HL-60 (cell line): Measurements from ENCODE around the gene STIMATE.

Experiments used
- DNase-seq, 2 experiments: peaks; one replicate each; pipeline ENCODE4 v3.0.0-alpha.2; 2010 to 2020; ENCODE audit warnings: low read depth in 1 of 2, low spot score in 1 of 2
- H3K27ac ChIP-seq: fragments of 250-450 bp; sonication (Bioruptor Pico); replicated peaks from 2 replicates; pipeline ENCODE4 v1.5.1; 2020; ENCODE audit warnings: mild to moderate bottlenecking, moderate library complexity
- H3K27me3 ChIP-seq: fragments of 250-450 bp; sonication (Bioruptor Pico); 2 replicates; pipeline ENCODE4 v1.5.1; 2021; ENCODE audit warnings: mild to moderate bottlenecking, moderate library complexity; ENCODE audit not compliant: insufficient read depth, poor library complexity, severe bottlenecking
- H3K4me3 ChIP-seq: replicated peaks from 2 replicates; pipeline ENCODE4 v1.5.1; 2011; ENCODE audit warnings: mild to moderate bottlenecking, control low read depth, low read length; ENCODE audit not compliant: insufficient read depth
- GABPA ChIP-seq: IDR thresholded peaks from 2 replicates; pipeline ENCODE4 v1.6.1; 2012; ENCODE audit warnings: low read depth
- POLR2AphosphoS5 ChIP-seq: IDR thresholded peaks from 2 replicates; pipeline ENCODE4 v1.6.1; 2012; ENCODE audit warnings: low read depth
- SPI1 ChIP-seq: IDR thresholded peaks from 2 replicates; pipeline ENCODE4 v1.6.1; 2012; ENCODE audit warnings: low read depth, mild to moderate bottlenecking, borderline replicate concordance
- TF ChIP-seq, protein P1 (sequence below): IDR thresholded peaks from 2 replicates; pipeline ENCODE4 v1.6.1; 2012; ENCODE audit warnings: low read depth; ENCODE audit not compliant: insufficient replicate concordance
- TF ChIP-seq, protein P2 (sequence below): IDR thresholded peaks from one replicate; pipeline ENCODE4 v1.5.1; 2011; ENCODE audit warnings: low read length, control low read depth, inconsistent platforms; ENCODE audit not compliant: insufficient read depth

STIMATE gene

GRCh38 chr3:52842424-52842823 lies 54.9 kb downstream of the STIMATE start:
- DNase-seq, result peak in 1 of 2 experiments; percentile 72
- H3K27me3 ChIP-seq, result no peaks in the 10 kb centered on the region

GRCh38 chr3:52841981-52842340 lies 55.4 kb downstream of the STIMATE start:
- TF ChIP-seq, protein P1, sequence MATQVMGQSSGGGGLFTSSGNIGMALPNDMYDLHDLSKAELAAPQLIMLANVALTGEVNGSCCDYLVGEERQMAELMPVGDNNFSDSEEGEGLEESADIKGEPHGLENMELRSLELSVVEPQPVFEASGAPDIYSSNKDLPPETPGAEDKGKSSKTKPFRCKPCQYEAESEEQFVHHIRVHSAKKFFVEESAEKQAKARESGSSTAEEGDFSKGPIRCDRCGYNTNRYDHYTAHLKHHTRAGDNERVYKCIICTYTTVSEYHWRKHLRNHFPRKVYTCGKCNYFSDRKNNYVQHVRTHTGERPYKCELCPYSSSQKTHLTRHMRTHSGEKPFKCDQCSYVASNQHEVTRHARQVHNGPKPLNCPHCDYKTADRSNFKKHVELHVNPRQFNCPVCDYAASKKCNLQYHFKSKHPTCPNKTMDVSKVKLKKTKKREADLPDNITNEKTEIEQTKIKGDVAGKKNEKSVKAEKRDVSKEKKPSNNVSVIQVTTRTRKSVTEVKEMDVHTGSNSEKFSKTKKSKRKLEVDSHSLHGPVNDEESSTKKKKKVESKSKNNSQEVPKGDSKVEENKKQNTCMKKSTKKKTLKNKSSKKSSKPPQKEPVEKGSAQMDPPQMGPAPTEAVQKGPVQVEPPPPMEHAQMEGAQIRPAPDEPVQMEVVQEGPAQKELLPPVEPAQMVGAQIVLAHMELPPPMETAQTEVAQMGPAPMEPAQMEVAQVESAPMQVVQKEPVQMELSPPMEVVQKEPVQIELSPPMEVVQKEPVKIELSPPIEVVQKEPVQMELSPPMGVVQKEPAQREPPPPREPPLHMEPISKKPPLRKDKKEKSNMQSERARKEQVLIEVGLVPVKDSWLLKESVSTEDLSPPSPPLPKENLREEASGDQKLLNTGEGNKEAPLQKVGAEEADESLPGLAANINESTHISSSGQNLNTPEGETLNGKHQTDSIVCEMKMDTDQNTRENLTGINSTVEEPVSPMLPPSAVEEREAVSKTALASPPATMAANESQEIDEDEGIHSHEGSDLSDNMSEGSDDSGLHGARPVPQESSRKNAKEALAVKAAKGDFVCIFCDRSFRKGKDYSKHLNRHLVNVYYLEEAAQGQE, result no peak
- no peak for TF ChIP-seq POLR2AphosphoS5
- no peak for TF ChIP-seq GABPA
- TF ChIP-seq SPI1, result no peak
- TF ChIP-seq, protein P2, sequence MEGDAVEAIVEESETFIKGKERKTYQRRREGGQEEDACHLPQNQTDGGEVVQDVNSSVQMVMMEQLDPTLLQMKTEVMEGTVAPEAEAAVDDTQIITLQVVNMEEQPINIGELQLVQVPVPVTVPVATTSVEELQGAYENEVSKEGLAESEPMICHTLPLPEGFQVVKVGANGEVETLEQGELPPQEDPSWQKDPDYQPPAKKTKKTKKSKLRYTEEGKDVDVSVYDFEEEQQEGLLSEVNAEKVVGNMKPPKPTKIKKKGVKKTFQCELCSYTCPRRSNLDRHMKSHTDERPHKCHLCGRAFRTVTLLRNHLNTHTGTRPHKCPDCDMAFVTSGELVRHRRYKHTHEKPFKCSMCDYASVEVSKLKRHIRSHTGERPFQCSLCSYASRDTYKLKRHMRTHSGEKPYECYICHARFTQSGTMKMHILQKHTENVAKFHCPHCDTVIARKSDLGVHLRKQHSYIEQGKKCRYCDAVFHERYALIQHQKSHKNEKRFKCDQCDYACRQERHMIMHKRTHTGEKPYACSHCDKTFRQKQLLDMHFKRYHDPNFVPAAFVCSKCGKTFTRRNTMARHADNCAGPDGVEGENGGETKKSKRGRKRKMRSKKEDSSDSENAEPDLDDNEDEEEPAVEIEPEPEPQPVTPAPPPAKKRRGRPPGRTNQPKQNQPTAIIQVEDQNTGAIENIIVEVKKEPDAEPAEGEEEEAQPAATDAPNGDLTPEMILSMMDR, result no peak
- no peak for DNase-seq
- H3K27me3 ChIP-seq, result no peaks in the 10 kb centered on the region
- H3K27ac ChIP-seq, result peak overlapping the region; percentile 78
- no peak overlapping the region for H3K4me3 ChIP-seq

More at GRCh38 chr3:52842424-52842823, 54.9 kb downstream of the STIMATE start:
- no peak overlapping the region for H3K4me3 ChIP-seq
- TF ChIP-seq GABPA (no peak), SPI1 (peak; percentile 76)
- peak overlapping the region; percentile 78 for H3K27ac ChIP-seq

GRCh38 chr3:52841211-52841980 lies 56.0 kb downstream of the STIMATE start:
- Histone ChIP-seq H3K27me3 (no peaks in the 10 kb centered on the region), H3K4me3 (no peak overlapping the region), H3K27ac (no peak overlapping the region; the same call in 1 of the 2 replicates)
- DNase-seq, result no peak
- TF ChIP-seq GABPA (no peak), POLR2AphosphoS5 (no peak), SPI1 (no peak)
- TF ChIP-seq, protein P2, result no peak
- TF ChIP-seq, protein P1, result no peak

GRCh38 chr3:52839892-52840545 lies 57.3 kb downstream of the STIMATE start:
- Histone ChIP-seq H3K27ac (no peak overlapping the region), H3K27me3 (no peaks in the 10 kb centered on the region), H3K4me3 (no peak overlapping the region)
- DNase-seq, result no peak
- TF ChIP-seq POLR2AphosphoS5 (no peak), SPI1 (no peak), GABPA (no peak)
- TF ChIP-seq, protein P2, result no peak
- TF ChIP-seq, protein P1, result no peak
